Keratinocyte (primary cell): ENCODE results near the gene CD99L2. TPM values are rescaled to one million over a fixed set of nuclear protein-coding genes. Genes with fewer than 3 reads are reported as not detected.

Experiments used
- DNase-seq: peaks from one replicate; pipeline ENCODE4 v3.0.0-alpha.2; 2011; ENCODE audit warnings: low read depth, missing footprints, low spot score
- FAIRE-seq: peaks from 2 replicates; lab custom pipeline; 2011; peaks lifted over from hg19 to GRCh38; lab: Jason Lieb, UNC
- H2AFZ ChIP-seq: 2 replicates; pipeline ENCODE4 v1.6.0; 2012; ENCODE audit warnings: low read length, control low read depth, inconsistent platforms; ENCODE audit not compliant: control insufficient read depth
- H3K27ac ChIP-seq: 2 replicates; pipeline ENCODE4 v1.5.1; 2011; ENCODE audit warnings: low read length; ENCODE audit not compliant: control insufficient read depth, insufficient read depth
- H3K27me3 ChIP-seq: 3 replicates; pipeline ENCODE4 v1.6.0; 2011; ENCODE audit warnings: low read length; ENCODE audit not compliant: control insufficient read depth, insufficient read depth; ENCODE audit errors: extremely low read depth
- H3K36me3 ChIP-seq, 2 experiments: 2 replicates in 1 of 2; 3 replicates in 1 of 2; pipeline ENCODE4 v1.5.1; 2011; ENCODE audit warnings: low read length in 2 of 2, mild to moderate bottlenecking in 1 of 2; ENCODE audit not compliant: control insufficient read depth in 2 of 2, insufficient read depth in 2 of 2; ENCODE audit errors: extremely low read depth in 1 of 2
- H3K4me1 ChIP-seq: 3 replicates; pipeline ENCODE4 v1.5.1; 2011; ENCODE audit warnings: low read length; ENCODE audit not compliant: control insufficient read depth, insufficient read depth; ENCODE audit errors: extremely low read depth
- H3K4me2 ChIP-seq: 3 replicates; pipeline ENCODE4 v1.6.0; 2011; ENCODE audit warnings: low read depth, low read length; ENCODE audit not compliant: control insufficient read depth, insufficient read depth; ENCODE audit errors: extremely low read depth
- H3K4me3 ChIP-seq, 3 experiments: fragments of 200-600 bp in 1 of 3; sonication (generic) in 1 of 3; 2 replicates in 2 of 3; 3 replicates in 1 of 3; pipeline ENCODE4 v1.5.1; 2011 to 2016; ENCODE audit warnings: low read length in 3 of 3, mild to moderate bottlenecking in 3 of 3, control low read depth in 2 of 3, inconsistent platforms in 1 of 3, low read depth in 1 of 3, mixed read lengths in 1 of 3, mixed run types in 1 of 3, moderate library complexity in 1 of 3; ENCODE audit not compliant: control insufficient read depth in 2 of 3, insufficient read depth in 2 of 3; ENCODE audit errors: extremely low read depth in 1 of 3
- H3K79me2 ChIP-seq: 2 replicates; pipeline ENCODE4 v1.6.0; 2012; ENCODE audit warnings: low read length; ENCODE audit not compliant: control insufficient read depth, insufficient read depth
- H3K9ac ChIP-seq: 3 replicates; pipeline ENCODE4 v1.6.0; 2011; ENCODE audit warnings: low read length; ENCODE audit not compliant: control insufficient read depth, insufficient read depth; ENCODE audit errors: extremely low read depth
- H3K9me1 ChIP-seq: 3 replicates; pipeline ENCODE4 v1.6.0; 2011; ENCODE audit warnings: low read length; ENCODE audit not compliant: control insufficient read depth, insufficient read depth; ENCODE audit errors: extremely low read depth
- H3K9me3 ChIP-seq: 2 replicates; pipeline ENCODE4 v1.5.1; 2012; ENCODE audit warnings: low read depth, low read length; ENCODE audit not compliant: control insufficient read depth
- H4K20me1 ChIP-seq: 3 replicates; pipeline ENCODE4 v1.6.0; 2011; ENCODE audit warnings: low read length; ENCODE audit not compliant: control insufficient read depth, insufficient read depth; ENCODE audit errors: extremely low read depth
- EZH2 ChIP-seq: IDR thresholded peaks from one replicate; pipeline ENCODE4 v1.6.1; 2012; ENCODE audit warnings: inconsistent platforms, mild to moderate bottlenecking, low read length, moderate library complexity
- dilution Hi-C: fragments of 300-500 bp; cut with MboI; formaldehyde crosslinking; loops from one replicate; pipeline ENCODE4 v1.7.0; 2020; ENCODE audit warnings: low sequenced_read_pairs; ENCODE audit not compliant: extremely low pct_ligation_motif_present
- polyA plus RNA-seq, 5 experiments: library from polyadenylated mRNA; depleted of rRNA in 3 of 5; stranded (reverse) in 3 of 5; stranded (forward) in 1 of 5; unstranded in 1 of 5; fragments of >200 nt; gene quantifications; 1 replicate in 1 of 5; 2 replicates in 3 of 5; 3 replicates in 1 of 5; pipeline versions ENCODE4 v1.2.1 to v1.2.3, GENCODE V29; 2011 to 2012; ENCODE audit warnings: missing spikeins in 2 of 5, low read depth in 1 of 5, low replicate concordance in 1 of 5
- TF ChIP-seq, protein P1 (sequence below), 3 experiments: IDR thresholded peaks in 1 of 3; conservative IDR thresholded peaks in 1 of 3; optimal IDR thresholded peaks in 1 of 3; 2 replicates in 2 of 3; 3 replicates in 1 of 3; pipeline versions ENCODE3 to v1.5.1; 2011; ENCODE audit warnings: low read length in 3 of 3, mild to moderate bottlenecking in 3 of 3, moderate library complexity in 2 of 3, control low read depth in 1 of 3, inconsistent platforms in 1 of 3; ENCODE audit not compliant: insufficient read depth in 2 of 3; ENCODE audit errors: extremely low read depth in 1 of 3

CD99L2 gene
- polyA plus RNA-seq, 1 donor (not counting 4 experiments of a cell fraction or from before 2014, with no cell fraction given) = 14.4 TPM

DNA sequence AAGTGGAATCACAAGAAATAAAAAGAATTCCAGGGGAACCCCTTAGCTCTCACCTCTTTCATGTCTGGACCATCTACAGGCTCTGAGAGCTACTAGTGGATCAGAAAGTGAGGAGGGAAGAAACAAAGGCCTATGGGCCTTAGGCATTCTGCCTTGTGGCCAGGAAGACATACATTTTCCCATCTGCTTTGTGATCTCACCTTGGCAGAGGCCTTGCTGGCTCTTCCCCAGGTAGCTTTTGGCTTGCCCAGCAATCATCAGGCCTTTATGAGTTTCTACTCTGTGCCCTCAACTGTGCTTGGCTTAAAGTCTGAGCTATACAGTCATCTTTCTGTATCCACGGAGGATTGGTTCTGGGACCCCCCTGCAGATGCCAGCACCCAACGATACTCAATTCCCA, 28.3 kb upstream of the CD99L2 start:
- Histone ChIP-seq H3K4me2 (no peak overlapping the region), H3K27me3 (no peaks in the 10 kb centered on the region), H4K20me1 (no peaks in the 10 kb centered on the region), H3K36me3 (no peaks in the 10 kb centered on the region), H3K79me2 (no peaks in the 10 kb centered on the region), H3K4me1 (no peaks in the 10 kb centered on the region), H3K27ac (no peak overlapping the region), H3K9ac (no peak overlapping the region), H2AFZ (no peak overlapping the region), H3K9me1 (no peaks in the 10 kb centered on the region), H3K9me3 (no peaks in the 10 kb centered on the region), H3K4me3 (no peak overlapping the region)
- no peak for DNase-seq
- FAIRE-seq = no peak
- TF ChIP-seq, protein P1, sequence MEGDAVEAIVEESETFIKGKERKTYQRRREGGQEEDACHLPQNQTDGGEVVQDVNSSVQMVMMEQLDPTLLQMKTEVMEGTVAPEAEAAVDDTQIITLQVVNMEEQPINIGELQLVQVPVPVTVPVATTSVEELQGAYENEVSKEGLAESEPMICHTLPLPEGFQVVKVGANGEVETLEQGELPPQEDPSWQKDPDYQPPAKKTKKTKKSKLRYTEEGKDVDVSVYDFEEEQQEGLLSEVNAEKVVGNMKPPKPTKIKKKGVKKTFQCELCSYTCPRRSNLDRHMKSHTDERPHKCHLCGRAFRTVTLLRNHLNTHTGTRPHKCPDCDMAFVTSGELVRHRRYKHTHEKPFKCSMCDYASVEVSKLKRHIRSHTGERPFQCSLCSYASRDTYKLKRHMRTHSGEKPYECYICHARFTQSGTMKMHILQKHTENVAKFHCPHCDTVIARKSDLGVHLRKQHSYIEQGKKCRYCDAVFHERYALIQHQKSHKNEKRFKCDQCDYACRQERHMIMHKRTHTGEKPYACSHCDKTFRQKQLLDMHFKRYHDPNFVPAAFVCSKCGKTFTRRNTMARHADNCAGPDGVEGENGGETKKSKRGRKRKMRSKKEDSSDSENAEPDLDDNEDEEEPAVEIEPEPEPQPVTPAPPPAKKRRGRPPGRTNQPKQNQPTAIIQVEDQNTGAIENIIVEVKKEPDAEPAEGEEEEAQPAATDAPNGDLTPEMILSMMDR (optimal IDR thresholded peaks at IDR 0.05 in 1 of 3, IDR thresholded peaks at IDR 0.05 in 1 of 3, conservative IDR thresholded peaks at IDR 0.05 in 1 of 3; ENCODE audit: extremely low read depth in 1 of 3, insufficient read depth in 2 of 3, low read length in 3 of 3) = no peak
- no peak for TF ChIP-seq EZH2
- dilution Hi-C loops = no loop called here

- H3K36me3 ChIP-seq = no peaks in the 10 kb centered on the region
- dilution Hi-C loops = no loop called here
- FAIRE-seq (no peak), DNase-seq (no peak)
- H3K9me1 ChIP-seq = no peaks in the 10 kb centered on the region
- TF ChIP-seq, protein P1 (optimal IDR thresholded peaks at IDR 0.05 in 1 of 3, IDR thresholded peaks at IDR 0.05 in 1 of 3, conservative IDR thresholded peaks at IDR 0.05 in 1 of 3; ENCODE audit: extremely low read depth in 1 of 3, insufficient read depth in 2 of 3, low read length in 3 of 3) = no peak
- no peak for TF ChIP-seq EZH2
- no peak overlapping the region for H3K27ac ChIP-seq
- no peak overlapping the region for H3K4me3 ChIP-seq
- no peaks in the 10 kb centered on the region for H3K27me3 ChIP-seq
- H3K4me2 ChIP-seq = no peak overlapping the region
- no peaks in the 10 kb centered on the region for H3K79me2 ChIP-seq
- H2AFZ ChIP-seq = no peak overlapping the region
- no peaks in the 10 kb centered on the region for H3K4me1 ChIP-seq
- no peaks in the 10 kb centered on the region for H4K20me1 ChIP-seq
- H3K9me3 ChIP-seq = no peaks in the 10 kb centered on the region
- no peak overlapping the region for H3K9ac ChIP-seq
Measured at GRCh38 chrX:150926304-150926703, 27.8 kb upstream of the CD99L2 start.
